Stimulated activated CD4-positive, alpha-beta T cell treated with anti-CD3 and anti-CD28 coated beads, Interleukin-4, amount 100 ng/mL, for 48 hours (primary cell): ENCODE results near the gene DCP1B.

Experiments used
- DNase-seq, 2 donors: peaks; one replicate each; pipeline ENCODE4 v3.0.0-alpha.2; 2020; ENCODE audit warnings: low read depth in 2 of 2

Gene DCP1B

DNA sequence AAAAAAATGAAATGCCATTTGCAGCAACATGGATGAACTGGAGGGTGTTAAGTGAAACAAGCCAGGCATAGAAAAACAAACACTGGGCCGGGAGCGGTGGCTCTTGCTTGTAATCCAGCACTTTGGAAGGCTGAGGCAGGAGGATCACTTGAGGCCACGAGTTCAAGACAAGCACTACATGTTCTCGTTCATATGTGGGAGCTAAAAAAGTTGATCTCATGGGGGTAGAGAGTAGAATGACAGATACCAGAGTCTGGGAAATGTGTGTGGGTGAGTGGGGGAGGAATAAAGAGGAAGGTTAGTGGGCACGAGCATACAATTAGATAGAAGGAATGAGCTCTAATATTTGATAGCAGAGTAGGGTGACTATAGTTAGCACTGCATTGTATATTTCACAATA lies 107.3 kb downstream of the DCP1B start:
- no peak for DNase-seq
